ENCODE results near the gene APOL2.
"Not testable (repeated sequence)": the region's sequence is repeated elsewhere in the genome, so short reads cannot be mapped to it uniquely, and the experiment has no call there.

The APOL2 gene, protein sequence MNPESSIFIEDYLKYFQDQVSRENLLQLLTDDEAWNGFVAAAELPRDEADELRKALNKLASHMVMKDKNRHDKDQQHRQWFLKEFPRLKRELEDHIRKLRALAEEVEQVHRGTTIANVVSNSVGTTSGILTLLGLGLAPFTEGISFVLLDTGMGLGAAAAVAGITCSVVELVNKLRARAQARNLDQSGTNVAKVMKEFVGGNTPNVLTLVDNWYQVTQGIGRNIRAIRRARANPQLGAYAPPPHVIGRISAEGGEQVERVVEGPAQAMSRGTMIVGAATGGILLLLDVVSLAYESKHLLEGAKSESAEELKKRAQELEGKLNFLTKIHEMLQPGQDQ

DNA sequence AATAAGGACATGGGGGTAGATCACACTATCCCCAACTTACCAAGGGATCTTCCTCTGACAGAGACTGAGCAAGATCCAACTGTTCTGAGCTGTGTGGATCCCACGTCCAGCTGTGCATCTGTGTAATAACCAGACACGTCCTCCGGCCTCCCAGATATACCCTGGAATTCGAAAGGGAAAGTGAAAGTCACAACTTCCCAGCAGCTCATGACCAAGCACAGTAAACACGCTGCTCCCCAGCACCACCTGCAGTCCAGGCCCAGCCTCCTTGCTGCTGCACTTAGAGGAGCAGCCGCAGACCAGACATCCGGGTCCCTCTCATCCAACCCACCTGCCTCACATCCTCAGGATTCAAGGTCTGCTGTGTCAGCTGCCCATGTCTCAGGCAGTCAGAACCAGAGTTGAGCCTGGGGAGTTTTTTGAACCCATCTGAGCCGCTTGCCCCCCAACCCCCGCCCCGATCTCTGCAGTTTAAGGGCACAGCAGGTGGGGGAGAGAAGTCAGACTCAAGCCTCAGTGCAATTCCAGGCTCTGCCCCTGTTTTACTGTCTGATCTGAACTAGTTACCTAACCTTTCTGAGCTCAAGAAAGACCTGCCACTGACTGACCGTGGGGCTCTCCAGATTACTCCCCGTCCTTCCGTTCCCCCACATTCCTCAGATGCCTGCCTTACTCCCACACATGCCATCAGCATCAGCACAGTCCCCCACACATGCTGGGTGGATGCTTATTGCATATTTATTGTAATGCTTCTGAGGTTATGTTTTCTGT is at the start of gene APOL2:
APOL2 (minus strand) TSS at position 127 of the 771 bp plus-strand sequence. CDS start 6,365 bp downstream, outside the sequence.
- peak; percentile 79 for DNase-seq (ENCODE audit: low read depth, low spot score)
- H3K27ac ChIP-seq: peak within 1 kb of the TSS; percentile 73

DNA sequence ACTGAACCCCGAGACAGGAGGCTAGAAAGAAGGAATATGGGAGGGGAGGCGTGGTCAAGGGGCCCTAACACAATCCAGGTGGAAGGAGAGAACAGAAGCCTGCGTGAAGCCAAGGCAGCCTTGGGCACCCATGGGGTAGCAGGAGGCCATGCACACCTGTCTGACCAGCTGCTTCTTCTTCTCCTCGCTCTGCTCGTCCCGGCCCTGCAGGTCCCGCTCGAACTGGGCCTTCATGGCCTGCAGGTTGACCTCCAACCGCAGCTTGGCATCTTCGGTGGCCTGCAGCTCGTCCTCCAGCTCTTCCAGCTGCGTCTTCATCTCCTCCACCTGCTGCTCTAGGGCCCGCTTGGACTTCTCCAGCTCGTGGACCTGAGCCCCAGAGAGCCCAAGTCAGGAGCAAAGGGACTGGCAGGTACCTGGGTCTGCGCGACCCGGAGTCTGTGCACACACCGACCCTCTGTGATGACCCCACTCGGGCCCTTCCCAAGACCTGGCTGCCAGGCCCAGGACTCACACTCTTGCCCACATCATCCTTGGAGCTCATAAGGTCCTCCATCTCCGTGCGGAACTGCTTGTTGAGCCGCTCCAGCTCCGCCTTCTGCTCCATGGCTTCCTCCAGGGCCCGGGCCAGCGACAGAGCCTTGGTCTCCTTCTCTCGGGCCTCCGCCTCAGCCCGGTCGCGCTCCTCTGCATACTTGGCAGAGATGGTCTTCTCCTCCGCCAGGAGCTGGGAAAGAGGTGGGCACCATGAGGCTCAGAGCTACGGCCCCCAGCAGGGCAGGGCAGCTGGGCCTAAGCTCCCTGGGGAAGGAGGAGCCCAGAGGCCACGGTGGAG is 49.5 kb upstream of the APOL2 start:
- no peak for DNase-seq (ENCODE audit: low read depth, low spot score)
- no peak overlapping the region for H3K27ac ChIP-seq

DNA sequence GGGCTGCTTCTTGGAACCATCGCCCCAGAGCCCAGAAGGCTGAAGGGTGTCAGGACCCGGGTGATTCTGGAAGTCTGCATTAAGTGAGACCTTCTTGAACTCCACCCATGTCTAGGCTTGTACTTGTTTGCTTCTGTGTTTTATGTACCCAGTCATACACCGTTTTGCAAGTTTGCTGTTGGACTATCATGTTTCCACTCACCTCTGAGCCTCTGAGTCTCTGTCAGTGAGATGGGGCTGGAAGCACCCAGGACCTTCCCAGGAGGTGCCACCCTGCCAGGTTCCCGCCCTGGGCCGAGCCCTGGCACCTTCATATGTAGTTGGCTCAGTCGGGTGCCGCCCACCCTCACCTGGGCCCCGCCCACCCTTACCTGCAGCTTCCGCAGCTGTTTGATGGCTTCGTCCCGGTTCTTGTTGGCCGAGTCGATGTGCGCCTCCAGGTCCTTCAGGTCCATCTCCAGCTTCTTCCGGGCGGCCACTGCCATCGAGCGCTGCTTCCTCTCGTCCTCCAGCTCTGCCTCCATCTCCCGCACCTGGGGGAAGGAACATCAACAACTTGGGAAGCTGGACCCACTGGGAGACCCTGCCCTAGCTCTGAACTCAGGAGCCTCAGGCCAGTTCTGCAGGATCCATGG is 48.7 kb upstream of the APOL2 start:
- H3K27ac ChIP-seq: no peak overlapping the region
- DNase-seq (ENCODE audit: low read depth, low spot score): peak; percentile 18

DNA sequence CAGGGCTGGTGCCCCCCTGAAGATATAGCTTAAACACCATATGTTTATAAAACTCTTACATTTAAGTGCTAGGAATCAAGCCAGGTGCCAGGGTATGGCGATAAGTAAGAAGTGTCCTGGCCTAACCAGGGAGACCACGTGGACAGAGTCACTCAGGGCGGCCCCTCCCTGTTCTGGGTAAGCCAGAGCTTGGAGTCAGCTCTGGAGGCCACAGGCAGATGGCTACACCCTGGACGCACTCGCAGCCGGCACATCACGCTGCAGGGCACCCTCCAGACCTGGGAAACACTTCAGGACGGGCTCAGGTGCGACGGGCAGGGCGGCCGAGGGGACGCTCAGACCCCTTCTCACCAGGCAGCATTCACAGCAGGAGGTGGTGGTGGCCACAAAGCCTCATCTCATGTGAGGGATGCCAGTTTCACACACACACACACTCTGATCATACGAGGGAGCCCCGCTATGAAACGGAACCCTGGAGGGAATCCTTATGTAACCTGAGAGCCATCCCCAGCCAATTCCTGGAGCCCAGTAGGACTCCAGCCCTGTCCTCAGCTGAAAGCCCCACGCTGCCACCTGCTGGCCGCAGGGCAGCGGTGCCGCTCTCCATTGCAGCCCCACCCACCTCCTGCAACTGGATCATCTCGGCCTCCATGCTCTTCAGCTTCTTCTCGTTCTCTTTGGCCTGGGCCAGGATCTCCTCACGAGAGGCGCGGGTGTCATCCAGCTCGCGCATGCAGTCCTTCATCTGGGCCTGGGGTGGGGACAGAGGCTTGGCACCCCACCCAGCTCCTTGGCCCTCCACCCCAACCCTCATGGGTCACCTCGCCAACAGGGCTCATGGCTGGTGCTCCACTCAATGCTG is 47.0 kb upstream of the APOL2 start:
- H3K27ac ChIP-seq: no peak overlapping the region
- DNase-seq (ENCODE audit: low read depth, low spot score): no peak

DNA sequence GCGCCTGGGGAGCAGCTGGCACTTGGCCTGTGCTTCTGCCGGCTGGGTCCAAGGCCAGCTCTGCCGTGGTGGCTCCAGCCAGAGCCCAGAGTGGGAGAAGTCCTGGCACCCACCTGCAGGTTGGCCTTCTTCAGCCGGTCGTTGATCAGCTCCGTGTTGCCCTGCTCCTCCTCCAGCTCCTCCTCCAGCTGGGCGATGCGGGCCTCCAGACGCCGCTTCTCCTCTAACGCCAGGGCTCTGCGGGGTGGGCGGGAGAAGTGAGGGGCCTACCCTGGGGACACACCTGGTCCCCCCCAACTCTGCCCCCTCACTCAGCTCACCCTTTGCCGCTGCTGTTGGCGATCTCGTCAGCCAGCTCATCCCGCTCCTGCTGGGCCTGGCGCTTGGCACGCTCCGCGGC is 46.2 kb upstream of the APOL2 start:
- no peak for DNase-seq (ENCODE audit: low read depth, low spot score)
- H3K27ac ChIP-seq: no peak overlapping the region

DNA sequence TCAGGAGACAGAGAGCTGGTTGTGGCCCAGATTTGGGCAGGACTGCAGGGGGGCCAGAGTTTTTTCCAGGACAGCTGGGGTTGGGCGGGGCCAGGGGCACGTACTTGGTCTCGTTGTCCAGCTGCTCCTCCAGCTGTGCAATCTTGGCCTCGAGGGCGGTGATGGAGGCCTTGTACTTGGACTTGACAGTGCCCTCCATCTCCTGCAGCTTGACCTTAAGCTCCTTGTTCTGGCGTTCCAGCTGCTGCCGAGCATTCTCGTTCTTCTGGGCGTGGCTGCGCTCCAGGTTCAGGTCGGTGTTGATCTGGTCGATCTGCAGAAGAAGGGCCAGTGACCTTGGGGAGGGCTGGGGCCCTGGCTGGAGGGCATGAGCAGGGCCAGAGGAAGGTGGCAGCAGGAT is 45.7 kb upstream of the APOL2 start:
- no peak for DNase-seq (ENCODE audit: low read depth, low spot score)
- no peak overlapping the region for H3K27ac ChIP-seq

DNA sequence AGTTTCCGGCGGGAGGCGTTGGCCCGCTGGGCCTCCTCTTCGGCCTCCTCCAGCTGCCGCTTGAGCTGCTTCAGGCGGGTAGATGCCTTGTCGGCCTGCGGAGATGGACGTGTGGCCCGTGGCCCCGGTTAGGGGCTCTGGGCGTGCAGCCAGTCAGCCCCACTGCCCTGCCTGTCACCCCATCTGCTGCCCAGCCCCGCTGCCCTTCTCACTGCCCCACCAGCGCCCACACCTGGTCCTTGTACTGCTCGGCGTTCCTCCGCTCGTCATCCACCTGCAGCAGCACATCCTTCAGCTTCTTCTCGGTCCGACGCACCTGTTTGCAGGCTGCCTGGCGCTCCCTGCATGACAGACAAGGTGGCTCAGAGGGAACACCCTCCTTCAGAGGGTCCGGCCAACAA is 44.8 kb upstream of the APOL2 start:
- no peak overlapping the region for H3K27ac ChIP-seq
- DNase-seq (ENCODE audit: low read depth, low spot score): no peak

DNA sequence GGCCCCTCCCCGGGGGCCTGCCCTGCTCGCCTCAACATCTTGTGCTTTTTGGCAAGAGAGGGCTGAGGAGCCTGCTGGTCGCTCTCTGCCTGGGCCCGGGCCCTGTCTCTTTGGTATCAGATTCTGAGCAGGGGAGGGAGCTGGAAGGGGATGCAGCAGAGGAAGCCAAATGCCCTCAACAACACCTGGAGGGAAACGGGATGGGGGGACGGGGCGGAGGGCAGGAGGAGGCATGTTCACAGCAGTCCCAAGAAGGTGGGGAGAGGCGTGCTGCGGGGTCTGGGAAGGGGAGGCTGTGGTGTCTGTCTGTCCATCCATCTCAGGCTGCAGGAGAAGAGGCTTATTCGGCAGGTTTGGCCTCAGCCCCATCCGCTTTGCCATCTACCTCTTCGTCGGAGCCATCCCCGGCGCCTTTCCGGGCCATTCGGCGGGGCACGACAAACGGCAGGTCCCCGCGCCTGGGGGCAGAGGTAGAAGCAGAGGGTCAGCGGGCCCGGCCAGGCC is 43.1 kb upstream of the APOL2 start:
- no peak for DNase-seq (ENCODE audit: low read depth, low spot score)
- no peak overlapping the region for H3K27ac ChIP-seq

DNA sequence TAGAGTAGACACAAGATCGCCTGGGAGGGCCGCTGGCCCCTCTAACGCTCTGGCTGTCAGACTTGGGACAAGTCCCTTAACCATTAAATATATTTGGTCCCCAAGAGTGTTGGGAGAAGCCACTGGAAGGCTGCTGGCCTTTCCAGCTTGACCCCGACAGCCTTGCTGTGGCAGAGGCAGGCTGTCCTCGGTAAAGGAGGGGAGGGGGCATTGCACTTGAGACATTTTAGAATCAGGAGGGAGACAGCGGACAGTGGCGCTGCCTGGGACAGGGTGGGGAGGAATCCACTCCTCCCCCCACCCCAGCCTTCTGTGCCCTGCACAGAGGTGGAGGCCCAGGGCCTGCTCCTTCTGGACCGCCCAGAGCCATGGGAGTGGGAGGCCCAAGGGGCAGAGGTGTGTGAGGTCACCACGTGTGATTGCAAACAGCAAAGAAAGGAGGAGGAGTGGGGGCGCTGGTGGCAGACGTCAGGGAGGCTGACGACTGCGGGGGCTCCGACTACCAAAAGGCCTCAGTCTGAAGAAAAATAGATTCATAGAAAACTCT is 42.5 kb upstream of the APOL2 start:
- DNase-seq (ENCODE audit: low read depth, low spot score): no peak
- H3K27ac ChIP-seq: no peak overlapping the region

DNA sequence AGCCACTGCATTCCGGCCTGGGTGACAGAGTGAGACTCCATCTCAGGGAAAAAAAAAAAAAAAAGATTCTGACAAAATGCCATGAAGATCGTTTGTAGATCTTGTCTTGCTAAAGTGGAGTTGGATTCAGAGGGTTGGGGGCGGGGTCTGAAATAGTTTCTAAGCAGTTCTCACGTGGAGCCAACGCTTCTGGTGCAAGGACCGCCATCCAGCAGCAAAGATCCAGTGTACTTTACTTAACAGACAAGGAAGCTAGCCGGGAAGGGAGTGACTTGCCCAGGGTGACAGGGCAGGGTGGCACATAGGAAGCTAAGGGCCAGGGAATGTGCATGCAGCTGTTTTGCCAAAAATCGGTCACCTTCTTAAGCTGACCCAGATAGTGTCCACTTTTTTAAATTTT is 41.1 kb upstream of the APOL2 start:
- no peak overlapping the region for H3K27ac ChIP-seq
- DNase-seq (ENCODE audit: low read depth, low spot score): no peak

DNA sequence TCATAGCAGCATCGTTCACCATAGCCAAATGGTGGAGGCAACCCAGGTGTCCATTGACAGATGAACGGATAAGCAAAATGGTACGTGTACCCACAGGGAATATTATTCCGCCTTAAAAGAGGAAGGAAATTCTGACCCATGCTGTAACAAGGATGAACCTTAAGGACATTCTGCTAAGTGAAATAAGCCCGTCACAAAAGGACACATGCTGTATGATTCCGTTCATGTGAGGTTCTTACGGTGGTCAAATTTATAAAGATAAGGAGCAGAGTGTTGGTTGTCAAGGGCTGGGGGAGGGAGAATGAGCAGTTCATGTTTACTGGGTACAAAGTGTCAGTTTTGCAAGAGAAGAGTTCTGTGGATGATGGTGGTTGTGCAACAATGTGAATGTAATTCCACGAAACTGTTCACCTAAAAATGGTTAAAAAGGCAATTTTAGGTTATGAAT is 39.9 kb upstream of the APOL2 start:
- no peak overlapping the region for H3K27ac ChIP-seq
- DNase-seq (ENCODE audit: low read depth, low spot score): no peak

DNA sequence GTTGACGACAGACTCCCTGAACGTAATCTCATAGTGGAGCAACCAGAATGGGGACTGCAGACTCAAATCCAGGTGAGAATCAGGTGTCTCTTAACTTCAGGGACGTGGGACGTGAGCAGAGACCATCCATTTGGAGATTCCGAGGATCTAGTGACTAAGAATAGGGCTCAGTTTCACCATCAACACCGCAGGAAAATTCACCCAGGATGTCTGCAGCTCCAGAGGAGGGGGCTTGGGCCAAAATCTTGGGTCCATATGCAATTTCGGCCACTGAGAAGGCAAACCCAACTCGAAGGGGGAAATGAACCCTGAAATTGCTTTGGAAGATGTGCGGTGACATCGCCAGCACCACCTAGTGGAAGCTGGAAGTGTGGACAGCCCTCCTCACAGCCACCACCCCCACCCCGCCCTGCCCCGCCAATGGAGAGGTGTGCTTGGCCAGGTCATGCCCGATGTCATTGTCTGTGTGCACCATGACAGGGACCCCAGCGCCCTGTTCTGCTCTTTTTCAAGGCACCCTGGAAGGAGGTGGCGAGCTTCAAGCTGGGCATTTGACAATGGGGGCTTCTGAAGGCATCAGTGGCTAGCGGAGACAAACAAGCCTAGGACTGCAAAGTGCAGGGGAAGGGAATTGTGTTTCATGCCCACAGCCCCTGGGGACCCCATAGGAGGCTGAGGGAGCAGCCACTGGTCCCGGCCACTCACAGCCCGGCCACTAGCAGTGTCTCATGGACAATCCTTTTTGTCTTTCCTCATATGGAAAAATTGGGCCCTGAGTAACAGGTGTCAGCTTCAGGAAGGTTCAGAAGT is 38.4 kb upstream of the APOL2 start:
- H3K27ac ChIP-seq: peak overlapping the region; percentile 18
- no peak for DNase-seq (ENCODE audit: low read depth, low spot score)

DNA sequence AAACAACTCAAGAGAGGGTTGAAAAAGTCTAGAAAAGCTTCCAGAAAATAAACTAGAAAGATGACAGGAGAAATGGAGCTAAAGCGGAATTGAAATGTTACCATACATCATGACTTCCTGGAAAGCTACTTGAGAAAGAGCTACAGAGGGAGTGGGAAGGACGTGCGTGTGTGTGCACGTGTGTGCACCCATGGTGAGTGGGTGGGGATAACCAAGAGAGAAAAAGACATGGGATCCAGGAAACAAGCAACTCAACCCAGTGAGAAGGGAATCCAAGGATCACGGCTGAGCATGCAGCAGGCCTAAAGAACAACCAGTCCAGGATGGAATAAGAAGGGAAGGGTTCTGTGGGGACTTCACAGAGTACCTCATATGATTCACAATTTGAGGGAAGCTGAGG is 35.2 kb upstream of the APOL2 start:
- no peak overlapping the region for H3K27ac ChIP-seq
- no peak for DNase-seq (ENCODE audit: low read depth, low spot score)

DNA sequence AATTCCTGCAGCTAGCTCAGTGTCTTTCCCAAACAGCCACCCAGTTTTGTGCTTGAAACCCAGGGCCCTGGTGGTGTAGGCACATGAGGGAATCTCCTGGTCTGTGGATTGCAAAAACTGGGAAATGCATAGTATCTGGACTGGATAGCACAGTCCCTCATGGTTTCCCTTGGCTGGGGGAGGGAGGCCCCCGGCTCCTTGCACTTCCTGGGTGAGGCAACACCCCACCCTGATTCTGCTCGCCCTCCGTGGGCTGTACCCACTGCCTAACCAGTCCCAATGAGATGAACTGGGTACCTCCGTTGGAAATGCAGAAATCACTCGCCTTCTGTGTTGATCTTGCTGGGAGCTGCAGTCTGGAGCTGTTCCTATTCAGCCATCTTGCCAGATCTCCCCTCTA is 32.6 kb upstream of the APOL2 start:
- not testable (repeated sequence) for H3K27ac ChIP-seq; DNase-seq (ENCODE audit: low read depth, low spot score)

DNA sequence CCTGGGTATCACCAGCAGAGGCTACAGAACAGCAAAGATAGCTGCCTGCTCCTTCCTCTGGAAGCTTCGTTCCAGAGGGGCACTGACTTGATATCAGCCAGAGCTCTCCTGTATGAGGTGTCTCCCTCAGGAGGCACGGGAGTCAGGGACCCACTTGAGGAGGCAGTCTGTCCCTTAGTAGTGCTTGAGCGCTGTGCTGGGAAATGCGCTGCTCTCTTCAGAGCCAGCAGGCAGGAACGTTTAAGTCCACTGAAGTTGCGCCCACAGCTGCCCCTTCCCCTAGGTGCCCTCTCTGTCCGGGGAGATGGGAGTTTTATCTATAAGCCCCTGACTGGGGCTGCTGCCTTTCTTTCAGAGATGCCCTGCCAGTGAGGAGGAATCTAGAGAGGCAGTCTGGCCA is 31.9 kb upstream of the APOL2 start:
- DNase-seq (ENCODE audit: low read depth, low spot score); H3K27ac ChIP-seq: not testable (repeated sequence)

DNA sequence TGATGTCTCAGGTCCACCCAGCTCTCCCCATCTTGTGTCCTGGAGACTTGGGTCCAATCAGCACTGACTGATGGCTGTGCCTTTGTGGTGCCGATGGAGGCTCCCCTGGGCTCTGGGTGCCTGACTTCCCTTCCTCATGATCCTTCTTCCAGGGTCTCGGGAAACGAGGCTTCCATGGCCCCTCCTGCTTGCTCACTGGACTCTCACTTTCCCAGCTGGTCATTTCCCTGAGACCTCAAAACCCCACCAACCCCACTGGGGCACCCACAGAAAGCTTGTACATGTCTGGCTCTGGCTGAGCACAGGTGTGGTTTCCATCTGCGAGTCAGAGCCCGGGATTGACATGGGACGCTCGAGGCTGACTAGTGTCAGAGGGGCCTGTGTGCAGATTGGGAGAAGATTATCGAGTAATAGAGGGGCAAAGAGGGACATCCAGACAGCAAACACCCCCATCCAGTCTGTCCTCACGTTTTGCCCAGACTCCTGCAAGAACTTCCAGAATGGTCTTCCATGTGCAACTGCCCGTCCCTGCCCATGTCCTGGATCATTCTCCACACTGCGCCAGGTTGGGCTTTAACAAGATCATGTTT is 28.7 kb upstream of the APOL2 start:
- no peak overlapping the region for H3K27ac ChIP-seq
- no peak for DNase-seq (ENCODE audit: low read depth, low spot score)

DNA sequence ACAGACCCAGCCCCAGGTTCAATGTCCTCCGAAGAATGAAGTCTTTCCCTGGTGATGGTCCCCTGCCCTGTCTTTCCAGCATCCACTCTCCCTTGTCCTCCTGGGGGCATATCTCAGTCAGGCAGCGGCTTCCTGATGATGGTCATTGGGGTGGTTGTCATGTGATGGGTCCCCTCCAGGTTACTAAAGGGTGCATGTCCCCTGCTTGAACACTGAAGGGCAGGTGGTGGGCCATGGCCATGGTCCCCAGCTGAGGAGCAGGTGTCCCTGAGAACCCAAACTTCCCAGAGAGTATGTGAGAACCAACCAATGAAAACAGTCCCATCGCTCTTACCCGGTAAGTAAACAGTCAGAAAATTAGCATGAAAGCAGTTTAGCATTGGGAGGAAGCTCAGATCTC is 27.7 kb upstream of the APOL2 start:
- H3K27ac ChIP-seq: no peak overlapping the region
- no peak for DNase-seq (ENCODE audit: low read depth, low spot score)
